ENCODE results near the gene TESK2.

DNA sequence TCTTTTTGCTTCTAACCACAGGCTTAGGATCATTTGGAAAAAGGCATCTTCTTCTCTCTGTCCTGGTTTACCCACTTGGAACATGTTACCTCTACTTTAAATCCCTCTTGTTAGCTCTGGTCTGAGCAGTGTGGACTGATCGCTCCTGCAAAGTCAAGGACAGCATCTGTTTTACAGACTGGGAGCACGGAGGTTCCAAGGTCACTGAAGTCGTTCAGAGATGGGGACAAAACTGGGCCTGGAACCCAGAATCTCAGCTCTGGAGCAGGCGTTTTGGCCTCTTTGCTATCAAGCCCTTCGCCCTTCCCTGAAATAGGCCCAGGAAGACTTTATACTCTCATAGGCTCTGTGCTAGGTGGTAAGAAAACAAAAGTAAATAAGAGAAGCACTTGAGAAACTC, 139.5 kb downstream of the TESK2 start:
- TF ChIP-seq, protein P1, sequence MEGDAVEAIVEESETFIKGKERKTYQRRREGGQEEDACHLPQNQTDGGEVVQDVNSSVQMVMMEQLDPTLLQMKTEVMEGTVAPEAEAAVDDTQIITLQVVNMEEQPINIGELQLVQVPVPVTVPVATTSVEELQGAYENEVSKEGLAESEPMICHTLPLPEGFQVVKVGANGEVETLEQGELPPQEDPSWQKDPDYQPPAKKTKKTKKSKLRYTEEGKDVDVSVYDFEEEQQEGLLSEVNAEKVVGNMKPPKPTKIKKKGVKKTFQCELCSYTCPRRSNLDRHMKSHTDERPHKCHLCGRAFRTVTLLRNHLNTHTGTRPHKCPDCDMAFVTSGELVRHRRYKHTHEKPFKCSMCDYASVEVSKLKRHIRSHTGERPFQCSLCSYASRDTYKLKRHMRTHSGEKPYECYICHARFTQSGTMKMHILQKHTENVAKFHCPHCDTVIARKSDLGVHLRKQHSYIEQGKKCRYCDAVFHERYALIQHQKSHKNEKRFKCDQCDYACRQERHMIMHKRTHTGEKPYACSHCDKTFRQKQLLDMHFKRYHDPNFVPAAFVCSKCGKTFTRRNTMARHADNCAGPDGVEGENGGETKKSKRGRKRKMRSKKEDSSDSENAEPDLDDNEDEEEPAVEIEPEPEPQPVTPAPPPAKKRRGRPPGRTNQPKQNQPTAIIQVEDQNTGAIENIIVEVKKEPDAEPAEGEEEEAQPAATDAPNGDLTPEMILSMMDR (conservative IDR thresholded peaks at IDR 0.05; ENCODE audit: low read length) = no peak
- TF ChIP-seq EZH2phosphoT487 (IDR thresholded peaks at IDR 0.05; ENCODE audit: borderline replicate concordance) = no peak
